MV-4-11 (cell line): ENCODE measurements around the gene CHIA.
A peak's percentile ranks its signal among the peaks of the same experiment; 100 is the strongest.
"Not testable (repeated sequence)": the region's sequence is repeated elsewhere in the genome, so short reads cannot be mapped to it uniquely, and the experiment has no call there.

ENCODE experiments used
- DNase-seq: peaks from one replicate; lab custom pipeline; 2025; lab: John Stamatoyannopoulos, UW

Gene CHIA

DNA sequence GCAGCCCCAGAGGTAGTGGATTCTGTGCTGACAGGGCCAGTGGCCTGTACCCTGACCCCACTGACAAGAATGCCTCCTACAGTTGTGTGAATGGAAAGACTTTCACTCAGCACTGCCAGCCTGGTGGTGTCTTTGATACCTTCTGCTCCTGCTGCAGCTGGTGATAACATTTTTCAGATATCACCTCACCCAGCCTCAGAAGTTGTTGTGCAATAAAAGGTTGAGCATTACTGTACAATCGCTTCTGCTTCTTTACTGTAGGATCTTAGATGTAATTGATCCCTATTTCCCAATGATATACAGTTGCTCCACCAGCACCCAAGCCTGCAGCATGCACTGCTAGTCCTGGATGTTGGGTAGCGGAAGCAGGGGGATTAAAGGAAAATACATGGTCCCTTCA lies 4.8 kb upstream of the CHIA start:
- no peak for DNase-seq

GRCh38 chr1:111286912-111287311 lies 3.7 kb upstream of the CHIA start:
- no peak for DNase-seq

GRCh38 chr1:111289371-111289770 lies 1.3 kb upstream of the CHIA start:
- DNase-seq: no peak

DNA sequence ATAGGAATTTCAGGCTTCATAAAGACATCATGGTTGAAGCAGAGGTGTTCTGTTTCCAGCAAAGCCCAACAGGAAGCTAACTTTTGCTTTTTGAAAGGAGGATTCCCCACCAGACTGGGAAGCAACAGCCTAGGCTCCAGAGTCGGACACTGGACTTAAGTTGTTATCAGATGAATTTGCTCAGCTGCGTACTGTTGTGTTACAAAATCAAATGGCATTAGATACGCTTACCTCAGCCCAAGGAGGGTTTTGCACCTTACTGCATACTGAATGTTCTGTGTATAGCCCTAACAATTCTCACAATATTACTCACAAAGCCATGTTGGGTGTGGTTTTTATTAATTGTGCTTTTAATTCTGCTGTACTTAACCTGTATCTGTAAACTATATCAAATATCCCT lies 547 bp upstream of the CHIA start:
- no peak for DNase-seq

DNA sequence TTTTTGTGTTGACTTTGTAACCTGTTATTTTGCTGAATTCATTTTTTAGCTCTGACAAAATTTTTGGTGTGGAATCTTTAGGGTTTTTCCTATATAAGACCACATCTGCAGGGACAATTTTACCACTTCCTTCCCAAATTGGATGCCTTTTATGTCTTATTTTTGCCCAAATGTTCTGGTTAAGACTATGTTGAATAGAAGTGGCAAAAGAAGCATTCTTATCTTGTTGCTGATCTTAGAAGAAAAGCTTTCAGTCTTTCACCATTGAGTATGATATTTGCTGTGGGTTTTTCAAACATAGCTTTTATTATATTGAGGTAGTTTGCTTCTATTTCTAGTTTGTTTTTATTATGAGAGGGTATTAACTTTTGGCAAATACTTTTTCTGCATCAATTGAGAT lies 3.7 kb downstream of the CHIA start:
- no peak for DNase-seq

DNA sequence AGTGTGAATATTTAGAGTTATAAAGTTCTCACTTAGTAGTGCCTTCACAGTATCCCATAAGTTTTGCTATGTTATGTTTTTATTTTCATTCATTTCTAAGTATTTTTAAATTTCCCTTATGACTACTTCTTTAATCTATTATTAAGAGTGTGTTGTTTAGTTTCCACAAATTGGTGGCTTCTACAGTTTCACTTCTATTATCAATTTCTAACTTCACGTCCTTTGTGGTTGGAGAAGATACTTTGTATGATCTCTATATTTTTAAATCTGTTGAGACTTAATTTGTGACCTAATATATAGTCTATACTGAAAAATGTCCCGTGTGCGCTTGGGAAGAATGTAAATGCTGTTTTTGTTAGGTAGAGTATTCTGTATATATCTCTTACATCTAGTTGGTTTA lies 11.7 kb downstream of the CHIA start:
- DNase-seq: no peak

DNA sequence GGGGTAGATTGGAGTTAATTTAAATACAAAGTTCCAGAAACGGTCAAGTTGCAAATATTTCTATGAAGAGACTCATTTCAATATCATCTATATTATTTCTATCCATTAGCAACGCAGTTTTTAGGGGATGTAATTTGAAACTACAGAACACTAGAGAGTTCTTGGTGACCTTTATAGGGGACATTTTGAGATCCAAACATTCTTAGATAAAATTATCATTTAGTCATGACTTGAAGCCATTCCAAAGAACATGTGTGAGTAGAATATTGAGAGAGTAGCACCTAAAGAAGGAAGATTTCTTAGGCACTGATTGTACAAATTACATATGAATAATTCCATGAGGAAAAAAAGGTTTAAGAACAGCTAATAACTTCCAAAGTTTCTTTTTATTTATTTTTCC lies 19.0 kb downstream of the CHIA start:
- DNase-seq: no peak

GRCh38 chr1:111318523-111318922 lies 27.9 kb downstream of the CHIA start:
- no peak for DNase-seq

DNA sequence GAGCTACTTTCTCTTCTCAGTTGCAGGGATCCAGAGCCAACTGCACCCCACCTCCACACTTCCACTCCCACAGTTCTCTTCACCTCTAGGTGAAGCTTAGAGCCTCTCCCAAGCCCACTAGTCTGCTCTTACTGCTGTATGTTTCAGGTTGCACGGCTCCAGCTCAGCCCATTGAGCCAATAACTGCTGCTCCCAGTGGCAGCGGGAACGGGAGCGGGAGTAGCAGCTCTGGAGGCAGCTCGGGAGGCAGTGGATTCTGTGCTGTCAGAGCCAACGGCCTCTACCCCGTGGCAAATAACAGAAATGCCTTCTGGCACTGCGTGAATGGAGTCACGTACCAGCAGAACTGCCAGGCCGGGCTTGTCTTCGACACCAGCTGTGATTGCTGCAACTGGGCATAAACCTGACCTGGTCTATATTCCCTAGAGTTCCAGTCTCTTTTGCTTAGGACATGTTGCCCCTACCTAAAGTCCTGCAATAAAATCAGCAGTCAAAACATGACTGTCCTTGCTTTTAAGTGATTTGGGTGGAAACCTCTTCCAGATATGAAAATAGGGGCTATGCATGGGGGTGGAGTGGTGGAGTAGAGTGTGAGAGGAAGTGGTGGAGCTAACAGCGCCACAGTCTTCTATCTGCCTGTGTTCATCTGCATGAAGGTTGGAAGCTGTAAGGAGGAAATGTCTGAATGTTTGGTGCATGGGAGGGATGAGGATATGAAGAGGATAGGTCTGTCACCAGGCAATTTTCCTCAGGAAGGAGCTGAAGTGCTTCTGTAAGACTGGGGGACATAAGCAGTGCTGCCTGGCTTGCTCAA lies 29.6 kb downstream of the CHIA start:
- DNase-seq: no peak

- no peak for DNase-seq
Measured at GRCh38 chr1:111323231-111323630, 32.6 kb downstream of the CHIA start.

DNA sequence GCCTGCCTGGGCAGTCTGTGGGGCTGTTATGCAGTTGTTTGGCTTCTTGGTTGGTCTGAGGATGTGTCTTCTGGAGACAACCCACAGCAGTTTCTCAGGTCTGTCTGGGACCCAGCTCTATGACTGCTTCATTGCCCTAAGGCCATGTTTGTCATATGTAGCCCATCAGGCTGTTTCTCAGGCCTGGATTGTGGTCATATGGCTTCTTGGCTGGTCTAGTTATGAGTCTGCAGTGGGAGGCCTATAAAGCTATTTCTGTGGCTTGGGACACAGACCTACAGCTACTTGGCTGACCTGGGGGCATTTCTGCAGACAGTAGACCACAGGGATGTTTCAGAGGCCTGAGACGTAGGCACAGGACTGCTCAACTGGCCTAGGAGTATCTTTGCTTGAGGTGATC lies 41.5 kb downstream of the CHIA start:
- DNase-seq: no peak

DNA sequence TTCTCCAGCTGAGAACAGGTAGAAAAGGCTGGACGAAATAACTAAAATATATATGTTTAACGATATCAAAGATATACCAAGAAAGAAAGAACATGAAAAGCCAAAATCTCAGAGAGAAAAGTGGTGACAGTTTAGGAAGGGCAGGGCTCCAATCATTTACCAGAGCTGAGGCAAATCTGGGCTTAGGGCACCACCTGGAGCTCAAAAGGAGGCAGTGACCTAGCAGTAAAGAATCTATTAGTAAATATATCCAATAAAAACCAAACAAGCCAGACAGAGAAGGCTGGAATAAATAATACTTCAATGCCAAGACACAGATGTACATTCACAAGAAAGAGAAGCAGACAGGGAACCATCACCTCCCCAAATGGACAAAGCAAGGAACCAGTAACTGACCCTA lies 43.5 kb downstream of the CHIA start:
- DNase-seq: peak; percentile 16

- not testable (repeated sequence) for DNase-seq
Measured at GRCh38 chr1:111335214-111335877, 44.7 kb downstream of the CHIA start.

GRCh38 chr1:111338849-111339248 lies 48.2 kb downstream of the CHIA start:
- not testable (repeated sequence) for DNase-seq

- DNase-seq: peak; percentile 75
Measured at GRCh38 chr1:111346089-111346885, 55.6 kb downstream of the CHIA start.

GRCh38 chr1:111347026-111347425 lies 56.4 kb downstream of the CHIA start:
- DNase-seq: no peak

DNA sequence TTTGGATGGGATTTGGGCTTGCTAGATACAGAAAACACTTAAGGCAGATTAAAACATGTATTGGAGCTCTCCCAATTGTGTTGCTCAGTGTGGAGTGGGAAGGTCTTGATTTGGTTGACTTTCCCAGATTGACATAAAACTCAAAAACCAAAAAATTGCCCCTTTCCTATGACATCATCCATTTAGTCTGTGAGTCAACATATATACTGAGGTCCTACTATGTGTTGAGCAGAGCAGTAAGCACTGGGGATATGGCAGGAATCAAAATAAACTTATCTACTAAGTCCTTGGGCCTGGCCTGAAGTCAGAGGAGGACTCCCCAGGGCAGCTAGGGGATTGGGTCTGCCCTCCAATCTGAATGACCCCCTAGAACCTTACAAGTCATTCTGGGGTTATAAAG lies 61.0 kb downstream of the CHIA start:
- DNase-seq: no peak

GRCh38 chr1:111354584-111354983 lies 63.9 kb downstream of the CHIA start:
- DNase-seq: no peak

- DNase-seq: no peak
Measured at GRCh38 chr1:111358964-111359363, 68.3 kb downstream of the CHIA start.

GRCh38 chr1:111359376-111359775 lies 68.7 kb downstream of the CHIA start:
- DNase-seq: no peak

GRCh38 chr1:111360257-111360656 lies 69.6 kb downstream of the CHIA start:
- not testable (repeated sequence) for DNase-seq

GRCh38 chr1:111361761-111362160 lies 71.1 kb downstream of the CHIA start:
- DNase-seq: peak; percentile 69

- DNase-seq: no peak
Measured at GRCh38 chr1:111364690-111365089, 74.0 kb downstream of the CHIA start.
